DOHH2 (cell line): Measurements from ENCODE around the gene FAM118B.

Experiments used
- H3F3A ChIP-seq: fragments of 200-600 bp; sonication (generic), shearing (Covaris generic); 2 replicates; pipeline ENCODE4 v1.6.0; 2016; ENCODE audit warnings: antibody characterized with exemption, mild to moderate bottlenecking; ENCODE audit not compliant: control insufficient read depth, insufficient read depth
- H3K27ac ChIP-seq: fragments of 200-600 bp; sonication (generic); 2 replicates; pipeline ENCODE4 v1.5.1; 2014; ENCODE audit warnings: low read depth, mild to moderate bottlenecking, low read length, moderate library complexity
- H3K27me3 ChIP-seq: fragments of 200-600 bp; sonication (generic); 2 replicates; pipeline ENCODE4 v1.6.1; 2014; ENCODE audit warnings: mild to moderate bottlenecking, low read length, mixed read lengths; ENCODE audit not compliant: control insufficient read depth
- H3K36me3 ChIP-seq: fragments of 200-600 bp; sonication (generic); 2 replicates; pipeline ENCODE4 v1.6.1; 2014; ENCODE audit warnings: mild to moderate bottlenecking, low read length, moderate library complexity, mixed read lengths; ENCODE audit not compliant: control insufficient read depth
- H3K4me1 ChIP-seq: fragments of 200-600 bp; sonication (generic); 2 replicates; pipeline ENCODE4 v1.6.1; 2014; ENCODE audit warnings: mild to moderate bottlenecking, low read length, mixed read lengths; ENCODE audit not compliant: control insufficient read depth
- H3K4me2 ChIP-seq: fragments of 200-600 bp; sonication (generic); 2 replicates; pipeline ENCODE4 v1.6.0; 2014; ENCODE audit warnings: mild to moderate bottlenecking, low read length, moderate library complexity
- H3K4me3 ChIP-seq: fragments of 200-600 bp; sonication (generic); 2 replicates; pipeline ENCODE4 v1.5.1; 2014; ENCODE audit warnings: mild to moderate bottlenecking, low read length, mixed read lengths
- H3K79me2 ChIP-seq: fragments of 200-600 bp; sonication (generic); 2 replicates; pipeline ENCODE4 v1.6.1; 2014; ENCODE audit warnings: mild to moderate bottlenecking, low read length, mixed read lengths; ENCODE audit not compliant: control insufficient read depth
- H3K9me2 ChIP-seq: fragments of 200-600 bp; sonication (generic); replicated peaks from 2 replicates; pipeline ENCODE4 v1.6.1; 2014; ENCODE audit warnings: mild to moderate bottlenecking, low read length, mixed read lengths; ENCODE audit not compliant: control insufficient read depth
- H3K9me3 ChIP-seq: fragments of 200-600 bp; sonication (generic); 2 replicates; pipeline ENCODE4 v1.6.1; 2014; ENCODE audit warnings: antibody characterized with exemption, low read length, mixed read lengths; ENCODE audit not compliant: control insufficient read depth, insufficient read depth
- H4K20me1 ChIP-seq: fragments of 200-600 bp; sonication (generic); 2 replicates; pipeline ENCODE4 v1.6.0; 2014; ENCODE audit warnings: low read depth, mild to moderate bottlenecking, antibody characterized with exemption, low read length, moderate library complexity; ENCODE audit not compliant: control insufficient read depth, insufficient read depth
- CTCF ChIP-seq: fragments of 200-600 bp; sonication (generic); IDR thresholded peaks from one replicate; pipeline ENCODE4 v1.5.1; 2014; ENCODE audit warnings: antibody characterized with exemption, mild to moderate bottlenecking, low read depth, low read length; ENCODE audit not compliant: poor library complexity, severe bottlenecking
- EZH2phosphoT487 ChIP-seq: fragments of 200-600 bp; sonication (generic); IDR thresholded peaks from 2 replicates; pipeline ENCODE4 v1.6.1; 2017; ENCODE audit warnings: borderline replicate concordance, mild to moderate bottlenecking, antibody characterized with exemption, low read length, moderate library complexity, mixed read lengths

Gene FAM118B

GRCh38 chr11:126190792-126191191, 20.8 kb upstream of the FAM118B start:
- TF ChIP-seq CTCF: no peak
- no peak for TF ChIP-seq EZH2phosphoT487

DNA sequence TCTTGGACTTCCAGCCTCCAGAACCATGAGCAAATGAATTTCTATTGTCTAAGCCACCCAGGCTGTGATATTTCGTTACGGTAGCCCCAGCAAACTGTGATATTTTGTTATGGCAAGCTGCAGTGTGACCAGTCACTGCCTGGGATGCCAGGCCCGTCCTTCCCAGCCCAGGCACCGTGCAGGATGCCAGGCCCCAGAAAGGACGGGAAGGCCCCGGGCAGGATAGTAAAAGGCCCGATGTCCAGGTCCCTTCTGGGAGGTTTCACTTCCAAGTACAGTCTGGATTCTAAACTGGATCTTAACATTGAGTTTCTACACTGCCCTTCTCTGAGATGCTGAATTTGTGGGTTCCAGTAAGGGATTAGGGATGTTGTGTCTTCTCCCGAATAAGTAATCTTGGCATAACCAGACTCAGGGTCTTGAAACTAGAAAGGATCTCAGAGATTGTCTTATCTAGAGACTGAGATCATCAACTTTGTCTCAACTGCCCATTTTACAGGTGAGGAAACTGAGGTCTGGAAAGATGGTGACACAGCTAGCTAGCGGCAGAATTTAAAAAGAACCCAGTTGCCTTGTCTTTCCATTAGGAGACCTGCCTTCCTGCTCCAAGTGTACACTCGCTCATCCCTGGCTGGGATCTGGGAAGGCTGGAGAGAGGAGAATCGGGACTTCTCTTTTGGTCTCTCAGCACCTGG, 20.1 kb upstream of the FAM118B start:
- H3K36me3 ChIP-seq: peaks cover 51% of the 10 kb centered on the region
- no peaks in the 10 kb centered on the region for H3K27me3 ChIP-seq
- peaks cover 37% of the 10 kb centered on the region for H3K4me1 ChIP-seq
- TF ChIP-seq EZH2phosphoT487: no peak
- peaks cover 29% of the 10 kb centered on the region for H4K20me1 ChIP-seq
- H3K9me3 ChIP-seq: no peaks in the 10 kb centered on the region
- H3K9me2 ChIP-seq: no peaks in the 10 kb centered on the region
- H3K4me3 ChIP-seq: no peak overlapping the region
- no peaks in the 10 kb centered on the region for H3K79me2 ChIP-seq
- H3K27ac ChIP-seq: no peak overlapping the region
- peaks cover 11% of the 10 kb centered on the region for H3F3A ChIP-seq
- no peak overlapping the region for H3K4me2 ChIP-seq

More at GRCh38 chr11:126190792-126191191, 20.8 kb upstream of the FAM118B start:
- H3K79me2 ChIP-seq: no peaks in the 10 kb centered on the region
- no peak overlapping the region for H3K27ac ChIP-seq
- no peaks in the 10 kb centered on the region for H3K27me3 ChIP-seq
- H3K4me3 ChIP-seq: no peak overlapping the region
- H3K36me3 ChIP-seq: peaks cover 47% of the 10 kb centered on the region
- no peak overlapping the region for H3K4me2 ChIP-seq
- H3F3A ChIP-seq: peaks cover 11% of the 10 kb centered on the region
- no peaks in the 10 kb centered on the region for H3K9me3 ChIP-seq
- peaks cover 26% of the 10 kb centered on the region for H4K20me1 ChIP-seq
- no peaks in the 10 kb centered on the region for H3K9me2 ChIP-seq
- peaks cover 37% of the 10 kb centered on the region for H3K4me1 ChIP-seq

GRCh38 chr11:126192361-126192760, 19.2 kb upstream of the FAM118B start:
- H3K4me1 ChIP-seq: peaks cover 34% of the 10 kb centered on the region
- TF ChIP-seq CTCF (no peak), EZH2phosphoT487 (no peak)
- H3K9me2 ChIP-seq: no peaks in the 10 kb centered on the region
- no peaks in the 10 kb centered on the region for H3K27me3 ChIP-seq
- H3K4me2 ChIP-seq: no peak overlapping the region
- peaks cover 11% of the 10 kb centered on the region for H3F3A ChIP-seq
- H3K79me2 ChIP-seq: no peaks in the 10 kb centered on the region
- H3K9me3 ChIP-seq: no peaks in the 10 kb centered on the region
- H3K27ac ChIP-seq: no peak overlapping the region
- H4K20me1 ChIP-seq: peaks cover 24% of the 10 kb centered on the region
- peaks cover 59% of the 10 kb centered on the region for H3K36me3 ChIP-seq
- H3K4me3 ChIP-seq: no peak overlapping the region

- H3K4me1 ChIP-seq: peaks cover 27% of the 10 kb centered on the region
These were observed 18.5 kb upstream of the FAM118B start for GRCh38 chr11:126193038-126193478.

More at GRCh38 chr11:126193038-126193478, 18.5 kb upstream of the FAM118B start:
- Histone ChIP-seq H3K4me3 (no peak overlapping the region), H3K27me3 (no peaks in the 10 kb centered on the region), H3K27ac (no peak overlapping the region), H3K9me2 (no peaks in the 10 kb centered on the region), H3F3A (peaks cover 10% of the 10 kb centered on the region), H3K79me2 (no peaks in the 10 kb centered on the region), H3K9me3 (no peaks in the 10 kb centered on the region), H3K4me2 (no peak overlapping the region), H4K20me1 (peaks cover 19% of the 10 kb centered on the region), H3K36me3 (peaks cover 64% of the 10 kb centered on the region)
- TF ChIP-seq CTCF: no peak
- no peak for TF ChIP-seq EZH2phosphoT487
